Transverse colon (tissue), 4 donors: ENCODE results near the gene MGA.

ENCODE experiments used
- POLR2AphosphoS5 ChIP-seq, 3 donors: sonication (generic); formaldehyde crosslinking; IDR thresholded peaks; one replicate each; pipeline ENCODE4 v1.6.1; 2016; ENCODE audit warnings: antibody characterized with exemption in 3 of 3
- TF ChIP-seq, protein P1 (sequence below), 5 experiments: fragments of 200-600 bp in 3 of 5; fragments of 450-650 bp in 2 of 5; sonication (generic) in 3 of 5; IDR thresholded peaks; 1 replicate in 2 of 5; 2 replicates in 3 of 5; pipeline ENCODE4 v1.5.1; 2016 to 2017; ENCODE audit warnings: antibody characterized with exemption in 5 of 5, inconsistent platforms in 3 of 5, mild to moderate bottlenecking in 2 of 5, moderate library complexity in 1 of 5

DNA sequence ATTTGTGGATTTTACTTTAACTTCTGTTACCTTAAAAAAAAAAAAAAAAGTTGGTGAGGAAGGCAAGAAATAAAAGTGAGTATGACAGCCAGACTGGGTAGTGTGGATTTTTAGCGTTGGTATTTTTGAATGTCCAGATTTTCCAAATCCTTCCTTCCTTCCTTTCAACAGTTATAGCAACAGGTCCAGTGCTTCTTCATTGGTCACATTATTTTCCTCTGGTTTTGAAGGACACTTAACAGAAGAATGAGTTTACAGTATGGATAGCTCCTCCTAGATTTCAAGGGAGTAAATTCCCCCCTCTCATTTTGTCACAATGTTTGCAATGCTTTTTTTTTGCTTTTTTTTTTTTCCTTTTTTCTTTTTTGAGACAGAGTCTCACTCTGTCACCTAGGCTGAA is 120.5 kb downstream of the MGA start:
- TF ChIP-seq, protein P1, sequence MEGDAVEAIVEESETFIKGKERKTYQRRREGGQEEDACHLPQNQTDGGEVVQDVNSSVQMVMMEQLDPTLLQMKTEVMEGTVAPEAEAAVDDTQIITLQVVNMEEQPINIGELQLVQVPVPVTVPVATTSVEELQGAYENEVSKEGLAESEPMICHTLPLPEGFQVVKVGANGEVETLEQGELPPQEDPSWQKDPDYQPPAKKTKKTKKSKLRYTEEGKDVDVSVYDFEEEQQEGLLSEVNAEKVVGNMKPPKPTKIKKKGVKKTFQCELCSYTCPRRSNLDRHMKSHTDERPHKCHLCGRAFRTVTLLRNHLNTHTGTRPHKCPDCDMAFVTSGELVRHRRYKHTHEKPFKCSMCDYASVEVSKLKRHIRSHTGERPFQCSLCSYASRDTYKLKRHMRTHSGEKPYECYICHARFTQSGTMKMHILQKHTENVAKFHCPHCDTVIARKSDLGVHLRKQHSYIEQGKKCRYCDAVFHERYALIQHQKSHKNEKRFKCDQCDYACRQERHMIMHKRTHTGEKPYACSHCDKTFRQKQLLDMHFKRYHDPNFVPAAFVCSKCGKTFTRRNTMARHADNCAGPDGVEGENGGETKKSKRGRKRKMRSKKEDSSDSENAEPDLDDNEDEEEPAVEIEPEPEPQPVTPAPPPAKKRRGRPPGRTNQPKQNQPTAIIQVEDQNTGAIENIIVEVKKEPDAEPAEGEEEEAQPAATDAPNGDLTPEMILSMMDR (IDR thresholded peaks at IDR 0.05): no peak
- no peak for TF ChIP-seq POLR2AphosphoS5 (IDR thresholded peaks at IDR 0.05)
